BJ (cell line): ENCODE measurements around the gene MRPL45. TPM values are rescaled to one million over a fixed set of nuclear protein-coding genes. Genes with fewer than 3 reads are reported as not detected.

ENCODE experiments used
- CTCF ChIA-PET: fragments of 350-600 bp; formaldehyde crosslinking; extraction: SDS; loops from one replicate; lab custom pipeline; 2021; ENCODE audit warnings: antibody characterized with exemption, inconsistent platforms; lab: Yijun Ruan, JAX
- POLR2A ChIA-PET: fragments of 300-600 bp; sonication (Branson Sonifier 250); formaldehyde crosslinking; extraction: SDS; loops from one replicate; lab custom pipeline; 2021; ENCODE audit warnings: antibody characterized with exemption; lab: Charles Lee
- DNase-seq: peaks from one replicate; pipeline ENCODE4 v3.0.0-alpha.2; 2011; ENCODE audit warnings: low read depth
- H3K27me3 ChIP-seq: 2 replicates; pipeline ENCODE4 v1.6.0; 2011; ENCODE audit warnings: low read length; ENCODE audit not compliant: control insufficient read depth, insufficient read depth
- H3K36me3 ChIP-seq: 2 replicates; pipeline ENCODE4 v1.5.1; 2011; ENCODE audit warnings: low read length; ENCODE audit not compliant: control insufficient read depth, insufficient read depth
- H3K4me3 ChIP-seq: 2 replicates; pipeline ENCODE4 v1.5.1; 2011; ENCODE audit warnings: low read depth, mild to moderate bottlenecking, control low read depth, low read length
- CTCF ChIP-seq: IDR thresholded peaks from 2 replicates; pipeline ENCODE4 v1.5.1; 2011; ENCODE audit warnings: low read depth, mild to moderate bottlenecking, control low read depth, inconsistent platforms, low read length, moderate library complexity; ENCODE audit not compliant: insufficient read depth
- polyA plus RNA-seq: library from polyadenylated mRNA; depleted of rRNA; stranded (reverse); fragments of >200 nt; gene quantifications from 2 replicates; pipeline ENCODE4 v1.2.3, GENCODE V29; 2011

The MRPL45 gene
- polyA plus RNA-seq, 1 experiment, result 58.9 TPM

GRCh38 chr17:38326996-38327792, 30.2 kb downstream of the MRPL45 start:
- H3K36me3 ChIP-seq, result peaks cover 5% of the 10 kb centered on the region
- H3K4me3 ChIP-seq, result no peak overlapping the region
- POLR2A ChIA-PET, result no interaction called here
- no peaks in the 10 kb centered on the region for H3K27me3 ChIP-seq
- CTCF ChIA-PET, result interaction anchor here (1.1 to 1.3 kb wide), 2 partner anchors 11 to 22 kb away, joined by 3 to 5 read pairs; no protein-coding TSS in a partner anchor
- no peak for DNase-seq
- no peak for TF ChIP-seq CTCF

- ChIA-PET CTCF (interaction anchor here (1.1 to 1.7 kb wide), 3 partner anchors 10 to 21 kb away, joined by 3 to 5 read pairs (median 3); no protein-coding TSS in a partner anchor), POLR2A (no interaction called here)
- peaks cover 3% of the 10 kb centered on the region for H3K27me3 ChIP-seq
- no peak overlapping the region for H3K4me3 ChIP-seq
- no peaks in the 10 kb centered on the region for H3K36me3 ChIP-seq
- TF ChIP-seq CTCF, result no peak
- DNase-seq, result no peak
Observed at GRCh38 chr17:38327936-38328335, 31.0 kb downstream of the MRPL45 start.

DNA sequence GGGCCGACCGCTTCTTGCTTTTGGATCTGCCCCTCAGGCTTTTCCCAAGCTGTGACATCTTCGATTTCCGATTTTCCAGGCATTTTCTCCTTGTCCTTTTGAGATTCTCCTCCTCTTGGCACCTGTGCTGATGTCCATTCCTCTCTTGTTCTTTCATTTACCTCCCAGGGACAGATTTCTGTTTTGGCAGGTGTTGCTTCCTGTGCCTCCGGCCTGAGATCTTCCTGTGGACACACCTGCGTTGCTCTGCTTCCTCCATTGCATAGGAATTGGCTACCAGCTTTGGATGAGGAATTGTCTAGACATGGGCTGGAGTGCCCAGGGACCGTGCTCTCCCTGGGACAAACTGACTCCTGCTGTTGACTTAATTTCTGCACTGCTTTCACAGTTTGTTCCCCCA, 31.7 kb downstream of the MRPL45 start:
- H3K27me3 ChIP-seq, result peaks cover 8% of the 10 kb centered on the region
- ChIA-PET CTCF (interaction anchor here (1.1 to 2.4 kb wide), 5 partner anchors 10 to 86 kb away, joined by 3 to 7 read pairs (median 5); no protein-coding TSS in a partner anchor), POLR2A (no interaction called here)
- DNase-seq, result no peak
- TF ChIP-seq CTCF, result no peak
- H3K4me3 ChIP-seq, result no peak overlapping the region
- no peaks in the 10 kb centered on the region for H3K36me3 ChIP-seq

GRCh38 chr17:38329284-38329683, 32.3 kb downstream of the MRPL45 start:
- TF ChIP-seq CTCF, result no peak
- ChIA-PET POLR2A (no interaction called here), CTCF (interaction anchor here (1.7 to 2.4 kb wide), 3 partner anchors 10 to 85 kb away, joined by 3 to 7 read pairs (median 7); no protein-coding TSS in a partner anchor)
- Histone ChIP-seq H3K27me3 (peaks cover 8% of the 10 kb centered on the region), H3K4me3 (no peak overlapping the region), H3K36me3 (no peaks in the 10 kb centered on the region)
- DNase-seq, result no peak
